Measurements from ENCODE around the gene PIP4K2B. TPM values are rescaled to one million over a fixed set of nuclear protein-coding genes. Genes with fewer than 3 reads are reported as not detected.

The PIP4K2B gene
- total RNA-seq, 1 experiment from 2014 or later, result 42.3 TPM

- Histone ChIP-seq H3K36me3 (ENCODE audit: control insufficient read depth, insufficient read depth, low read length) (no peaks in the 10 kb centered on the region; the same call in 1 of the 2 replicates), H3K27me3 (ENCODE audit: control insufficient read depth, insufficient read depth, low read length) (no peaks in the 10 kb centered on the region), H3K9me3 (ENCODE audit: control insufficient read depth, insufficient read depth, low read depth, low read length) (no peaks in the 10 kb centered on the region), H3K4me1 (ENCODE audit: control insufficient read depth, insufficient read depth, low read length) (peaks cover 32% of the 10 kb centered on the region), H3K27ac (ENCODE audit: low read length) (peak within 1 kb of the TSS; percentile 90), H3K4me3 (ENCODE audit: low read depth in 2 of 2, low read length in 2 of 2) (peak within 1 kb of the TSS; percentile 69 to 83)
- POLR2A ChIA-PET, result no interaction called here
- DNase-seq (ENCODE audit: low read depth, low spot score) (no peak), ATAC-seq (peak; percentile 93)
- TF ChIP-seq POLR2AphosphoS5 (IDR thresholded peaks at IDR 0.05; ENCODE audit: low read depth, low read length) (0 out of 2 replicates have a peak, but pooled peaks have one; percentile 35), TCF7L2 (IDR thresholded peaks at IDR 0.05; ENCODE audit: low read depth, low read length) (no peak), CTCF (IDR thresholded peaks at IDR 0.05) (peak; percentile 83), REST (IDR thresholded peaks at IDR 0.05; ENCODE audit: insufficient read depth in 1 of 2, low read depth in 2 of 2, low read length in 1 of 2) (no peak), SIN3A (IDR thresholded peaks at IDR 0.05; ENCODE audit: borderline replicate concordance, insufficient read depth, low read depth, low read length) (peak; percentile 61; the same call in 1 of the 2 replicates)
- CTCF ChIA-PET, result interaction anchor here (1.0 kb wide), 1 partner anchor 67 kb away, joined by 4 read pairs; no protein-coding TSS in a partner anchor
- BruUV-seq (replicated peaks), result no TSS peak
- intact Hi-C loops (cut with micrococcal nuclease; ENCODE audit: unreplicated experiment), result loop anchor here (5.0 kb wide), 1 partner anchor 53 kb away; no protein-coding TSS in a partner anchor
- in situ Hi-C loops (cut with HindIII; ENCODE audit: low pct_unique_long_range_greater_than_20kb, low sequenced_read_pairs), result no loop called here
These were observed 69.3 kb downstream of the PIP4K2B start, which contains the start of gene CISD3 for GRCh38 chr17:38729886-38730525. Gene CISD3 (plus strand): TSS chr17:38730341. CDS start chr17:38730359, 18 bp downstream.

DNA sequence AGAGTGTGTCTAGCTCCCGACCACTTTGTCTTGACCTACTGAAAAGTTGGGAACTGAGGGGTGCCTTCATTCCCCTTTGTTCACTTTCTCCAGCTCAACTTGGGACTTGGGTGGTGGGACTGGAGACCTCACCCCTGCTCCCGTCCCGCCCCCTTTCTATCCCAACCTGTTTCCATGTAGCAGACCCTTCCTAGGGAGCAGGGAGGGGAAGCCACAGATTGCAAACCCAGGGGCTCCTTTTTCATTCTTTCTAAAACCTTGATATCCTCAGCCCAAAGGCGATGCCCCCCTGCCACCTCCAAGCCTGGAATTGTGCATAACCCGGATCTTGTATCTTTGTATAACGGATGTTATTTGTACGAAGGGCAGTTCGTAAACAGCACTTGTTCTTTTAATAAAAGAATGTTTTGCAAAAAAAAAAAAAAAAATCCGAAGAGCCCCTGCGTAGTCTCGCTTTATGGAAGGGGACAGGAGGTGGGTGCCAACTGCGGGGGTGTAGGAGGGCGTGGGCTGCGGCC is 69.9 kb downstream of the PIP4K2B start:
- H3K9me3 ChIP-seq (ENCODE audit: control insufficient read depth, insufficient read depth, low read depth, low read length), result no peaks in the 10 kb centered on the region
- H3K27ac ChIP-seq (ENCODE audit: low read length), result peak overlapping the region; percentile 78
- H3K27me3 ChIP-seq (ENCODE audit: control insufficient read depth, insufficient read depth, low read length), result no peaks in the 10 kb centered on the region
- no peak for TF ChIP-seq SIN3A (IDR thresholded peaks at IDR 0.05; ENCODE audit: borderline replicate concordance, insufficient read depth, low read depth, low read length)
- no peak for TF ChIP-seq CTCF (IDR thresholded peaks at IDR 0.05)
- TF ChIP-seq TCF7L2 (IDR thresholded peaks at IDR 0.05; ENCODE audit: low read depth, low read length), result no peak
- no peak; the same call in 1 of the 2 replicates for TF ChIP-seq POLR2AphosphoS5 (IDR thresholded peaks at IDR 0.05; ENCODE audit: low read depth, low read length)
- TF ChIP-seq REST (IDR thresholded peaks at IDR 0.05; ENCODE audit: insufficient read depth in 1 of 2, low read depth in 2 of 2, low read length in 1 of 2), result no peak
- DNase-seq (ENCODE audit: low read depth, low spot score) (no peak), ATAC-seq (no peak)
- BruUV-seq (replicated peaks), result no TSS peak
- POLR2A ChIA-PET, result no interaction called here
- H3K4me3 ChIP-seq (ENCODE audit: low read depth in 2 of 2, low read length in 2 of 2), result peak overlapping the region; percentile 47 to 55
- in situ Hi-C loops (cut with HindIII; ENCODE audit: low pct_unique_long_range_greater_than_20kb, low sequenced_read_pairs), result no loop called here
- CTCF ChIA-PET, result no interaction called here
- H3K36me3 ChIP-seq (ENCODE audit: control insufficient read depth, insufficient read depth, low read length), result no peaks in the 10 kb centered on the region; the same call in 1 of the 2 replicates
- peaks cover 26% of the 10 kb centered on the region for H3K4me1 ChIP-seq (ENCODE audit: control insufficient read depth, insufficient read depth, low read length)
- intact Hi-C loops (cut with micrococcal nuclease; ENCODE audit: unreplicated experiment), result no loop called here

Data from Panc1 (cell line).